Measurements from ENCODE around the gene SIGMAR1.
A peak's percentile ranks its signal among the peaks of the same experiment; 100 is the strongest.

The SIGMAR1 gene

DNA sequence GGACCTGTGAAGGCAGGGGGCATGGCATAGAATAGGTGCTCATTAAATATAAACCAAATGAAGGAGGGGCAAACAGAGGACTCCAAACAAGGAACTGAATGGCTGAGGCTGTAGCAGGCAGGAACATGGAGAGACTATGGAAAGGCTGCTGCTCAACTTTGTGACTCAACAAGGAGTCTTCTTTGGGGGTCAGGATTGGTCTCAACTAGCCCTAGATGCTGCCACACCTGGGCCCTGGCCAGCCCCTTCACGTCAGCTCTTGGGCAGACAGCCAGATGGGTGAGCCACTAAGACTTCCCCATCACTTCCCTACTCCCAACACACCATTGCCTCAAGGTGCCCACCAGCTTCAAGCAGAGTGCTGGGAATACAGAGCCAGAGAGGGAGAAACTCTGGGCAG, 36.7 kb downstream of the SIGMAR1 start:
- no peak for DNase-seq

DNA sequence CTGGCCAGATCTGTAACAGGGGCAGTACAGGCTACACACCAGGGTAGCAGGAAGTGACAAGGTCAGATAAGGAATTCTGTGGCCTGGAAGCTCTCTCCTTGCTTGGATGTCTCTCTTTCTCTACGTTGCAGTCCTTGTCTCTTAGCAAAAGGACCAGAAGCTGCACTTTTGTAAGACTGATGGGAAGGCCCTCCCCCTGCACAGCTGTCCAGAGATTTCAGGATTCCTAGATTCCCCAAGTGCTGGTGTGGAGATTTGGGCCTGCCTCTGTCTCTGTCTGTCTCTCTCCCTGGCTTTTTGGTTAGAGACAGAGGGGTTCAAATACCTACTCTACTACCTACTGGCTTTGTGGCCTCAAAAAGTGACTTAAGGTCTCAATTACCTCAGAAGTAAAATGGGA, 38.0 kb downstream of the SIGMAR1 start:
- no peak for DNase-seq

DNA sequence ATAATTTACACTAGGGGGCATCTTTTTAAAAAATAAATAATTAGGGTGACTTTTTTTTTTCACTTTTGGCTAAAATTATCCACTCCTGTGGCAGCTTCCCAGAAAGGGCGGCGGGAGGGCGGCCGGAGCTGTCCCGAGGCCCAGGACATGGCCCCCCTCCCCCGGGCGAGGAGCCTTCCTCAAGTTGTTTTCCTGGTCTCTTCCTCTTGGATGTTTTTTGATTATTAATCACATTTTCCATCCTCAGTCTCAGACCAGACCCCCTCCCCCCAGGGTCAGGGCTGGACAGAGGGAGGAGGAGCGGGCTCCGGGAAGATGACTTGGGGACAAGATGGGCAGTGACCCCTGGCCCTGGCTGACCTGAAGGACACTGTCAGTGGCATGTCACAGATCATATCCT, 43.4 kb downstream of the SIGMAR1 start:
- DNase-seq = no peak

DNA sequence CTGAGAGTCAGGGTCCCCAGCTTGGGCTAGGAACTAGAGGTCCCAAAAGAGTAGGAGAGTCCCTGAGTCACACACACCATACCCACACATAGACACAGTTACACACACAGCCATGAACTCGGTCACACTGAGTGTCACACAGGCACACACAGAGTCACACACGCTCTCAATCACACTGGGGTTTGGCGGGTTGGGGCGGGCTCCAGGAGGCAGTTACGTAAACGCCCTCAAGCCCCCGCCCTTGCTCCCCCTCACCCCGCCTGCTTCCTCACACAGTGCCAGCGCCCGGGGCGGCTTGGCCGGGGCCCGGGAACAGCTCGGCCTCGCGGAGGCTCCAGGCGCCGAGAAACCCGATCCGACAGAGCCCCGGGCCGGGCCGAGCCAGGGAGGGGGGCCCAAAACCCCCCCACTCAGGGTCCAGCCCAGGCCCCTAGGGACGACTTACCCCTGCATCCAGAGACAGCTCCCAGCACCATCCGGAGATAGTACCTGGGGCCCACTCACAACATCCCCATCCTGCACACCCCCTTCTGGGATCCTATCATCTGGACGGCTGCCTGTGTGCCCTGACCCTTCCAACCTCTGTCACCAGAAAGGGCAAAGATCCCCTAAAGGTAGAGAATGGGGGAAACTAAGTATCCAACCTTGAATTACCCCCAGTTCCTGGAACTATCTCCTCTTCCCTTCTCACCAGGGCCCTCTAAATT, 44.5 kb downstream of the SIGMAR1 start:
- no peak for DNase-seq

DNA sequence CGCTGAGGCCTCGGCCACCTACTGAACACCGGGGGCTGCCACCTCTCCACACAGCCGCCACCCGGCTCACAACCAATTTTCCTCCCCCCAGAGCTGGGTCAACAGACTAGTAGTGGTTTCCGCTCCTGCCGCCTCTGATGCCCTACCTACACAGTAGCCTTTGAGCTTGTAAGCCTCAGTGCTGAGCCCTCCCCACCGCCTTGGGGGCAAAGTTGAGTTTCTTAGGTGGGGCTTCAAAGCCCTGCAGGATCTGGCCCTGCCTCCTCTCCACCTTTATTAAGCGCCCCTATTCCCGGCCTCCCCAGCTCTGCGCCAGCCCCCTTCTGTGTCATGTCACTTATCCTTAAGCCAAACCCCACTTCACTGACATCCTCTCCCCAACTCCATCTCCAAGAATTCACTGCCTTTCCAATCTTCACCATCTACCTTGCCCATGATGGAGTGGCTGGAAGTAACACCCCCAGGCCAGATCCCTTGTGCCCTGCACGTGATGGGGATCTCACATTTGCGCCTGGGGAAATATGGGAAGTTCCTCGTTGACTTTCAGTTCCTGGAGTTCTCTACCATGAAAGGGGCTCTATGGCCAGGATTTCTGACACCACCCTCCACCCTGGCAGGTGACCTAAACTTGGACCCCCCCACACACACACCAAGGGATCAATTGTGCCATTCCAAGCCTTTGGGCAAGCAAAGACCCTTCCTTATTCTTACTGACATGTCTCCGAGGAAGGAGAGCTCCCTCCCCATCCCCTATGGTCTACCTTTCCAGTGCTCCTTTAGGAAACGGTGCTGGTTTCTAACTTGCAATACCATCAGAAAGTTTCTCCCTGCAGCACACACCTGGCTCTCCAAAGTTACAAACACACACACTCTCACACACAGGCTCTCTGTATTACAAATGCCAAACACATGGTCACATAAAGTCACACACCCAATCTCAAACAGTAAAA, 45.4 kb downstream of the SIGMAR1 start:
- DNase-seq = no peak

DNA sequence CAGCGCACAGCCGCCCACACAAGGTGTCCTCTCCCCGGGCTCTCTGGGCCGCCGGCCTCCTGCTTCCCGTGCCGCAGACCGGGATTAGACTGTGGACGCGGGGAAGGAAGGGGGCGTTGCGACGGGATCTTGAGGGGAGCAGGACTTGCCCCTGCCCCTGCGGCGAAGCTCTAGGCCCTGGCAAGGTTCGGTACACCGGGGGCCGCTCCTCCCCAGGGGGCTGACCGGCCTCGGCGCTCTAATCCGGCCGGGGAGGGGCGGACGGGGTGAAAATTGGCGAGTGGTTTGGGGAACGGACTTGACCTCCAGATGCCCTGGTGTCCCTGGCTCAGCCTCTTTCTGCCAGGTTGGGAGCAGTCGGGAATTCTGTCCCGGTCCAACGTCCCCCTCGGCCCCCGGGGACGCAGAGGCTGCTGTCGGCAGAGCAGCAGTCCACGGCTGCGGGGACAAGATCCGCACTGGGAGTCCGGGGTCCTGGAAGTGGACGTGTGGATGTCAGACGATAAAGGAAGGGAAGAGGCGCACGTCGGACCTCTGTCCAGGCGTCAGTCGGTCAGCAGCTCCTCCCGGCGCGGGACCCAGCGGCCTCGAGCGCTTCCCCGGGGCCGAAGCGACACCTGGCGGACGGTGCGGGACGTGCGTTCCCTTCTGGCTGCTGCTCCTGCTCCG, 46.2 kb downstream of the SIGMAR1 start:
- peak; percentile 48 for DNase-seq

DNA sequence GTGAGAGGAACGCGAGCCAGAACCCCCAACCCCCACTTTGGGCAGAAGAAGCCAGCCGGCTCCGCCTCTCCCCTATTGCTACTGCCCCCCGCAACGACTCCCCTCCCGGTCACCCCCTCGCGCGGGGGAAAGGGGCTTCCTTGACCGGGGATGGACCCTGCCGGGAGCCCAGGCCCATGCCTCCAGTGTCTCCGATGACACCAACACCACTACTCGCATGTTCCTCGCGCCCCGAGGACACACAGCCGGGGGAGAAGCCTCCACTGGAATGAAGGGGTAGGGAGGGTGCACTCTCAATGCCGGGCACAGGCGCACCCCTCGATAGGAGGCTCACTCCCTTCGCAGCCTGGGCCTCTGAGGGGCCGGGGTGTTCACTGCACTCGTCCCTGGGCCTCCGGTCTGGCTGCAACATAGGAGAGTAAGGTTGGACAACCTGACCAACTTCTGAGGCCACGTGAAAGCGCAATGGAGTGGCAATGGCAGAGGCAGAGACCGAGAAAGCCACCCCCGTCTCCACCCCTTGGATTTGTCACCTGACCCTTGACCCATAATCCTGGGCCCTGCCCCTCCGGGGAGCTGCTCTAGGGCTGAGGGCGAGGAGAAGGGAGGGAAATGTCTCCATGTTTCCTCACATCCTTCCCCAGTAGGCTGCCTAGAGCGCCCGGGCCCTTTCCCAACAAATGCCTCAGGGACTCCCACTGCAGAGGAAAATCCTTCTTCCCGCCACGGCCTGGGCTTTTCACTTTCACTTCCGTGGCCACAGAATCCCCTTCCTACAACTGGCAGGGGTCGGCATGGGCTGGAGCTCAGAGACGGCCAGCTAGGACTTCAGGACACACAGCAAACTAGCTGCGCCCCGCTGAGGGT, 47.0 kb downstream of the SIGMAR1 start:
- no peak for DNase-seq

DNA sequence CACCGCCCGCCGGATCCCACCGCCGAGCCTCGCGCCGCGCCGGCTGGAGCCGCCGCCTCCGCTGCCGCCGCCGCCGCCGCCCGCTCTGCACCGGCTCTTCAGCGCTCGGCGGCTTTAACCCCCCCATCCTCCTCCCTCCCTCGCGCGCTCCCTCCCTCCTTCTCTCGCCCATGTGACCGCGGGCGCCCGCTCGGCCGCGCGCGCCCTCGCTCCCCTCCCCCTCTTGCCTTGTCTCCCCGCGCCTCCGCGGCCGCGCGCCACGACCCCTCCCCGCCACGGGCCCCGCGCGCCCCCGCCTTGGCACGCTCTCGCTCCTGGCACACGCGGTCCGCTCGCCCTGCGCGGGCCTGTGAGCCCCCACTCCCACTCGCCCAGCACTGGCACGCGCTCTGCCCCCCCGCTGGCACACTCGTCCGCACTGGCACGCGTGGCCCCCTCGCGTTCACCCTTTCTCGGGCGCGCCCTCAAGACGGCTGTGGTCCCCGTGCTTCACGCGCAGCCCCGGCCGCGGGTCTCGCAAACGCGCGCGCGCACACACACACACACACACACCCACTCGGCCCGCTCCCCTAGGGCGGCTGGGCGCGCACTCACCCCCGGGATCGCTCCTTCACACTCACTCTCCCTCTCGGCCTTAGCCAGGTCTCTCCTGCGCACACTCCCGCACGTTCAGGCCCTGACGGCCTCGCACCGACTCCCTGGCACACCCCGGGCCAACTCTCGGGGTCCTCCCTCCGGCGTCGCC, 47.8 kb downstream of the SIGMAR1 start, which contains the start of gene CNTFR:
TSS of gene CNTFR (minus strand) at position 89 of the 745 bp plus-strand sequence. CDS start 20,743 bp downstream, outside the sequence.
- DNase-seq = no peak

DNA sequence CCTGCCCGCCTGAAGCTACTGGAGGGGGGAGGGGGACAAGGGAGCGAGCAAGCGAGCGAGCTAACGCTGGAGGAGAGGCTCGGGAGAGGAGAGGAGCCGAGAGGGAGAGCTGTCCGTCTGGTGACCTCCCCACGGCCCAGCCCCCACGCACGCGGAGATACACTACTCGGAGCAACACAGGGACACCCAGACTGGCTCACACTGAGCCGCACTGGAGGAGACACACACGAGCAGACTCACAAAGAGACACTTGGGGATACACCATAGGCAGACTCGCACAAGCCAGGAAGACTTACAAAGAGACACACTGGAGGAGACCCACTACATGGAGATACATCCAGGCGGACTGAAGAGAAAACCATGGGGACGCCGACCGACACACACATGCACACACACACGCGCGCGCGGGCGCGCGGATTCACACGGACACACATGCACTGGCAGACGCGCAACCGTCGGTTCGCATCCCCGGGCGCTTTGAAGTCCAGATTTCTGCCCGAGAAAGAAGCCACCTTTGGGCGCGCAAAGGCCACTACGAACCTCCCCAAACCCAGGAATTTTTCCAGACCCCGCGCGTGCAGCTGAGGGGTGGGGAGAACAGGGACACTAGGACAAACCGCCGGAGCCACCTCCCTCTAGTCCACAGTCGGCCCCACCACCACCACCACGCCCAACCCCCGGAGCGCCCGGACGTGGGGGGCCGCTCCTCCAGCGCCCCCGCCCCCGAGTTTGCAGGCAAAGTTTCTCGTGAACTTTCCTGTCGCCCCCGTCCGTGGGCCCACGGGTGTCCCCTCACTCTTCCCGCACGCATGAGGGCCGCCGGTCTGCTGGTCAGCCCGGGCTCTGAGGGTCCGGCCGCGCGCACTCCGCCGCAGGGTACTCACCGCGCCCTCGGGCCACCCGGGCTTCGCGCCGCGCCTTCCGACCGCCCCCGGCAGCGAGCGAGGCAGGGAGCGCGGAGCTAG, 48.6 kb downstream of the SIGMAR1 start:
- DNase-seq = no peak

DNA sequence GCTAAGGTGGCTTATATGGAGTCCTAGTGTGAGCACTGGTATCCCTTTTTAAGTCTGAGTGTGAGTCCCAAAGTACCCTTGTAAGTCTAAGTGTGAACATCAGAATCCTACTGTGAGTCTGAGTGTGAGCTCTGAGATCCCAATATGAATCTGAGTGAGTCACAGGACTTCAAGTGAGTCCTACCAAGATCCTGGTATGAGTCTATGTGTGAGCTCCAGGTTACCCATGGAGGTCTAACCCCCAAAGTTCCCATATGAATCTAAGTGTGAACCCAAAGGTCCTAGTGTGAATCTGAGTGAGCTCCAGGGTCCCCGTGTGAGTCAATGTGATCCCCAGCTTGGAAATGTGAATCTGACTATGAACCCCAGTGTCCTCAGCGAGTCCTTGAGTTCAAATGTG, 50.3 kb downstream of the SIGMAR1 start:
- DNase-seq = no peak

DNA sequence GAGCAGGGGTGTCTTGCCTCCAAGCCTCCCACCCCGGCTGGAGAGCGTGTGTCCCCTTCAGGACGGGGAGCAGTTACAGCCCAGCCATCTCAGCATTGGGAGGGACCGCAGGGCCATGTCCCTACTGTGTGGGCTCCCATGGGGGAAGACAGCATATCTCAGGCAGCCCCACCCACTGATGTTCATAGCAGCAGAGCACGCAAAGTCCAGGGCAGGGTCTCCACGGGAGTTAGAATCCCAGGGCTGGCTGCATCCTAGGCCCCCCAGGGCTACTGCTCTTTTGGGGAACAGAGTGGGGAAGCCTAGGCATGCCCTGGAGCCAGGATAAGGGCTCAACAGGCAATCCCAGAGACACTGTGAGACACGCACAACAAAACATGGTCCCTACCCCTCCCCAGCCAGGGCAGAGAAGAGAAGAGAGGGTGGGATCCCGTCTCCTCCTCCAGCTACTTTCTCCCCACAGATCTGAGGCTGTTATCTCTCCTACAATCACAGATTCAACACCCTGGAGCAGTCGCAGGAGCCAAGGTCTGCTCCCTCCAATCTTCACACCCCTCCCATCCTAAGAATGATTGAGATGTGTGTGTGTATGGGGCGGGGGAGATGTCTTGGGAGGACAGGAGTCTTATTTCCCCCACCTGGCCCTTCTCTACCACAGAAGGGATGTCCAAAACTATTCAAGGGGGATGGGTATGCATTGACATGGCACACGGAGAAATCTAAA, 51.5 kb downstream of the SIGMAR1 start:
- DNase-seq = no peak

DNA sequence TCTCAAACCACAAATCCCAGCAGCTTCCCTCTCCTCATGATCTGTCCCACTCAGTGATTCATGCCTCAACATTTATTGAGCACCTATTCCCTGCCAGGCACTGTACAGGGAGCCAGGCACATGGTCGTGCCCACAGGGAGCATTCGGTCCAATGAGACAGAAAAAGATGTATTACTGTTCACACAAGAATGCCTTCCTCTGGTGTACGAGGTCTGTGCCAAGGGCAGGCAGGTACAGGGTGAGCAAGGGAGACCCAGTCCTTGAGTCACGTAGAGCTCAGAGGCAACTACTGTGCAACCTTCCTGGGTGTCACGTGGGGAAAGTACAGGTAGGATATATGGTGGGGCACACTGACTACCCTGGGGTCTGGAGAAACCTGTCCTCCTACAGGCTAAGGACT, 52.6 kb downstream of the SIGMAR1 start:
- no peak for DNase-seq

Data from activated gamma-delta T cell (primary cell).